Choroid plexus epithelial cell (primary cell): ENCODE results near the gene GAS2.

Experiments used
- DNase-seq: peaks from one replicate; pipeline ENCODE4 v3.0.0-alpha.2; 2010; ENCODE audit warnings: low read depth
- H3K4me3 ChIP-seq: 2 replicates; pipeline ENCODE4 v1.5.1; 2011; ENCODE audit warnings: low read depth, mild to moderate bottlenecking, control low read depth, low read length, moderate library complexity
- CTCF ChIP-seq: conservative IDR thresholded peaks from 2 replicates; pipeline ENCODE4 v1.5.1; 2011; ENCODE audit warnings: low read depth, mild to moderate bottlenecking, control low read depth, inconsistent platforms, low read length, moderate library complexity

Gene GAS2

GRCh38 chr11:22764735-22765134, 98.3 kb downstream of the GAS2 start:
- no peak for TF ChIP-seq CTCF
- no peak overlapping the region for H3K4me3 ChIP-seq
- no peak for DNase-seq

- no peak overlapping the region for H3K4me3 ChIP-seq
- TF ChIP-seq CTCF: no peak
- no peak for DNase-seq
Observed at GRCh38 chr11:22768281-22768680, 101.9 kb downstream of the GAS2 start.

GRCh38 chr11:22769081-22769480, 102.7 kb downstream of the GAS2 start:
- TF ChIP-seq CTCF: no peak
- no peak for DNase-seq
- H3K4me3 ChIP-seq: no peak overlapping the region

GRCh38 chr11:22774716-22775115, 108.3 kb downstream of the GAS2 start:
- TF ChIP-seq CTCF: no peak
- DNase-seq: no peak
- H3K4me3 ChIP-seq: no peak overlapping the region

GRCh38 chr11:22775248-22775647, 108.8 kb downstream of the GAS2 start:
- DNase-seq: no peak
- no peak overlapping the region for H3K4me3 ChIP-seq
- no peak for TF ChIP-seq CTCF

- peak; percentile 5 for DNase-seq
- H3K4me3 ChIP-seq: no peak overlapping the region
- TF ChIP-seq CTCF: no peak
Observed at GRCh38 chr11:22778642-22779041, 112.2 kb downstream of the GAS2 start.

GRCh38 chr11:22779850-22780249, 113.4 kb downstream of the GAS2 start:
- DNase-seq: no peak
- H3K4me3 ChIP-seq: no peak overlapping the region
- TF ChIP-seq CTCF: no peak
